Peyer's patch (tissue), 4 donors: ENCODE data around the gene BRPF1.

Experiments
- CTCF ChIP-seq, 6 experiments: fragments of 450-650 bp in 4 of 6; fragments of 200-600 bp in 2 of 6; sonication (generic) in 1 of 6; IDR thresholded peaks; one replicate each; pipeline ENCODE4 v1.5.1; 2017 to 2019; ENCODE audit warnings: antibody characterized with exemption in 6 of 6, mild to moderate bottlenecking in 3 of 6, moderate library complexity in 1 of 6
- POLR2A ChIP-seq, 2 donors: fragments of 450-650 bp; IDR thresholded peaks; one replicate each; pipeline ENCODE4 v1.5.1; 2017; ENCODE audit warnings: antibody characterized with exemption in 2 of 2, mild to moderate bottlenecking in 2 of 2, moderate library complexity in 2 of 2

GRCh38 chr3:9713142-9713541 is 18.4 kb upstream of the BRPF1 start:
- TF ChIP-seq CTCF (IDR thresholded peaks at IDR 0.05) (no peak), POLR2A (IDR thresholded peaks at IDR 0.05) (no peak)
